A673 (cell line): Measurements from ENCODE around the gene PPM1N.

Experiments
- EZH2 ChIP-seq: fragments of 200-600 bp; sonication (generic); IDR thresholded peaks from 2 replicates; pipeline ENCODE4 v1.6.1; 2017; ENCODE audit warnings: borderline replicate concordance, low read depth, mild to moderate bottlenecking, mixed read lengths, antibody characterized with exemption, low read length; ENCODE audit not compliant: poor library complexity, severe bottlenecking
- TF ChIP-seq, protein P1 (sequence below): fragments of 300-800, 200-600 bp; sonication (generic); conservative IDR thresholded peaks from 2 replicates; pipeline ENCODE4 v1.5.1; 2017; ENCODE audit warnings: low read depth, mild to moderate bottlenecking, antibody characterized with exemption, low read length, moderate library complexity, mixed read lengths

- TF ChIP-seq, protein P1, sequence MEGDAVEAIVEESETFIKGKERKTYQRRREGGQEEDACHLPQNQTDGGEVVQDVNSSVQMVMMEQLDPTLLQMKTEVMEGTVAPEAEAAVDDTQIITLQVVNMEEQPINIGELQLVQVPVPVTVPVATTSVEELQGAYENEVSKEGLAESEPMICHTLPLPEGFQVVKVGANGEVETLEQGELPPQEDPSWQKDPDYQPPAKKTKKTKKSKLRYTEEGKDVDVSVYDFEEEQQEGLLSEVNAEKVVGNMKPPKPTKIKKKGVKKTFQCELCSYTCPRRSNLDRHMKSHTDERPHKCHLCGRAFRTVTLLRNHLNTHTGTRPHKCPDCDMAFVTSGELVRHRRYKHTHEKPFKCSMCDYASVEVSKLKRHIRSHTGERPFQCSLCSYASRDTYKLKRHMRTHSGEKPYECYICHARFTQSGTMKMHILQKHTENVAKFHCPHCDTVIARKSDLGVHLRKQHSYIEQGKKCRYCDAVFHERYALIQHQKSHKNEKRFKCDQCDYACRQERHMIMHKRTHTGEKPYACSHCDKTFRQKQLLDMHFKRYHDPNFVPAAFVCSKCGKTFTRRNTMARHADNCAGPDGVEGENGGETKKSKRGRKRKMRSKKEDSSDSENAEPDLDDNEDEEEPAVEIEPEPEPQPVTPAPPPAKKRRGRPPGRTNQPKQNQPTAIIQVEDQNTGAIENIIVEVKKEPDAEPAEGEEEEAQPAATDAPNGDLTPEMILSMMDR, result no peak
- TF ChIP-seq EZH2, result no peak
Observed at GRCh38 chr19:45474606-45475521, 23.4 kb upstream of the PPM1N start.
